Hematopoietic multipotent progenitor cell treated with erythropoietin and hydrocortisone succinate and interleukin-3 and kit ligand, for 15 days (in vitro differentiated cells): Measurements from ENCODE around the gene IL37.

Experiments used
- DNase-seq: peaks from one replicate; pipeline ENCODE4 v3.0.0-alpha.2; 2015; ENCODE audit warnings: low spot score

Gene IL37, protein sequence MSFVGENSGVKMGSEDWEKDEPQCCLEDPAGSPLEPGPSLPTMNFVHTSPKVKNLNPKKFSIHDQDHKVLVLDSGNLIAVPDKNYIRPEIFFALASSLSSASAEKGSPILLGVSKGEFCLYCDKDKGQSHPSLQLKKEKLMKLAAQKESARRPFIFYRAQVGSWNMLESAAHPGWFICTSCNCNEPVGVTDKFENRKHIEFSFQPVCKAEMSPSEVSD

GRCh38 chr2:112910865-112911264, at the start of gene IL37:
IL37 (plus strand) TSS chr2:112911165; CDS start chr2:112913013, 1,848 bp downstream.
- no peak for DNase-seq

GRCh38 chr2:112864072-112864471, 46.9 kb upstream of the IL37 start:
- no peak for DNase-seq

DNA sequence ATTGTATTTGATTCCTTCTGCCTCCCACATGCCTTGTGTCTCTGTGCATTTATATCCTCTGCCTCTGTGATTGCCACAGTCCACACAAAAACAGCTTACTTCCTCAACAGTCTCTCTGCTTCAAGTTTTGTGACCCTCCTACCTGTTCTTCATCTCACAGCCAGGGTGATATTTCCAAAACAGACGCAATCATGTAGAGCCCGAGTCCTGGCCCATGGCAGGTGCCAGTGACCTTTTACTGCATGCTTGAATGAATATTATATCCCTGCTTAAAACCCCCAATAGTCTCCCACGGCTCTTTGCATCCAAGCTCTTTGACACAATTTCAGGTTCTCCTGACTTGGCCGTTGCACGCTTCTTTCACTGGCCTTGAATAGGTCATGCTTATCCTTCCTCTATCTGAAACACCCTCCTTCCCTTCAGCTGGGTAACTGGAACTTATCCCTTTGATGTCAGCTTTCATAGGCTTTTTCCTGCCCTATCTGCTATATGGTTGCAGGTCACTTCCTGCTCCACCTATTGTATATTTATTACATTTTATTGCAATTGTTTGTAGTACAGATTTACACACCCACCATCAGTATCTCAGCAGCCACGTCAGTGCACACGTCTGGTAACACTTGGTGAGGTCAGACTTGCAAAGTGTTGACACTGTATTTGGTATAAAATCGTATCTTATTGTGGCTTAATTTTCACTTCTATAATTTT, 44.7 kb upstream of the IL37 start:
- DNase-seq: no peak

GRCh38 chr2:112867701-112868631, 43.0 kb upstream of the IL37 start:
- no peak for DNase-seq

DNA sequence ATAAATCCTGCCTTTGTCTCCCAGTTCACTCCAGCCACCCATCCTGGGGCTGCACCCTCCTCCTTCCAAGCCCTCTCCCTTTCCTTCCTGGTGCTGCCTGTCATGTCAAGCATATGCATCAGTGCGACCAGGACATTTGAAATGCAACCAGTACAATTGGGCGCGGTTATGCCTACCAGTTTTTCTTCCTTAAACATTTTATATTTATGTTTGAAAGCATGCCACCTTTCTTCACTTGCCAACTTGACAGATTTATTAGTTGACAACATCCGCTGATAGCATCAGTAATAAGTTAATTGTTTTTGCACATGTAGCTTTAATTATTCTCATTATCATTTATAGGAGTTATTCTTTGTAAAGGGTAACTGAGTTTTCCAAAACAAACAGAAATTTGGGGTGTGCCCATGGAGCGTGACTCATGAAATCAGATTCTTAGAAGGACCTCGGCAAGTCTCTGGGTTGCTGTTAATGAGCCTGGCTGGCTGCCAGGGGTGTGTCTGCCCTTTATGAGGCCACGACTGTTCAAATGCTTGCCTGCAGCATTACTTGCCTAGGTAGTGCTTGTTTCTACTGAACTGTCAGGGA, 41.6 kb upstream of the IL37 start:
- DNase-seq: peak; percentile 78

DNA sequence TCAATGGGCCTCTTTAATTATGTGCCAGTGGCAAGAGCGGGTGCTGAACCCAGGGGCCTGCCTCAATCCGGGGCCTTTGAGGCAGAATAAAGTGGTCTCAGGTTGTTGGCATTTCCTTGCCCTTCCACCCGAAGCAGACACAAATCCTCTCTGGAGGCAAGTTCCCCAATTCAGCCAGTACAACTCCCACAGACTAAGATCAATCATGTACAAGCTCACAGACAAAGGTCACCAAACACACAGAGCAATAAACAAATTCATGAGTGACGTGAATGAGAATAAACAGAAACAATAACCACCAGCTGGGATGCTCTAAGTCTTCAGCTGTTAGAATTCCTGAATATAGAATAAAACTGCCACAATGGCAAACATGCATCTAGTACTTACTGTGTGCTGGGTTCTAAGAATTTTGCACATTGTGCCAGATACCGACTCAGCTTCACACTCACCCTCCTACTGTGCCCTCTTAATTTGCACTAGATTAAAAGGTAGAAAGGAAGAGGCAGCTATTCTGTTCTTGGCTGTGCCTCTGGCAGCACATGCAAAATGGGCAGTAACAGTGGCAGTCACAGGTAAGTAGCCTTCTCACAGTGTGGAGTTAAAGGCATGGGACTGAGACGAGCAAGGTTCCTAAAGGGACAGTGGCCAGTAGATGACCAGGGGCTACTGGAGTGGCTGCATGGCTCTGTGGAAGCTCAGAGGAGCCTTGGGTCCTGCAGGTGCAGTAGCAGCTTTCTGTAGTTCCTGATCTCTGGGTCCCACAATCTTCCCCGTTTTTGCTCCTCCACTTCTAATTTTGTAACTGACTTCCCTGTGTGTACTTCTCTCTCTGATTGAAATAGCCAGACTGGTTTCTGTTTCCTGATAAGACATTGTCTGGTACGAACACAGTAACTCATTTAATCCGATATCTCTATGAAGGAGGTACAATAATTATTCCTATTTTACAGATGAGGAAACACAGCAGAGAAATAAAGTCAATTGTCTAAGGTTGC, 39.8 kb upstream of the IL37 start:
- DNase-seq: no peak

DNA sequence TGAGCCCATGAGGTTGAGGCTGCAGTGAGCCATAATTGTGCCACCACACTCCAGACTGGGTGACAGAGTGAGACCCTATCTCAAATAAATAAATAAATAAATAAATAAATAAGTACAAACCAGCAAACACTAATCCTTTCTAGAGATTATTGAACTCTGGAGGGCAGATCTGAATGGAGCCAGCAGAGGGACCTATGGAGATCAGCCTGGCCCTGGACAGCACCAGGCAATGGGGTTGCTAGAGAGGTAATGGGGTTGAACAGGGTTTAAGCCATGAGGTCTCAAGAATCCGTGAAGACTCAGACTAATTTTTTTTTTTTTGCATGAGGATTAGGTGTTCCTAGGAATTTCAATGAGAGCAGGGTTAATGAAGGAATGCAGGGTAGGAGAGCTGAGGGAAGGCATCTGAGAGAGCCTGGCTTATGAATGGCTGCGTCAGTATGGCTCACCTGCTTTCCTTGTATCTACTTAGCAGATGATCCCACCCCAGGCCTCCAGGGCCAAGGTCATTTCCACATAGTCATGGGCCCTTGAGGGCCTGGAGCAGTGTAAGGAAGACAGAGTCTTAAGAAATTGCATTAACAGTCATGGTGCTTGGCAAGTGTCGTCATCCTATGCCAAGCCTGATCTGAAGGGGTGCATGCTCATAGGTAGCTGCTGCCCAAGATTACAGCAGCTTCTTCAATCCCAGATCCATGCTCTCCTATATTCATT, 34.6 kb upstream of the IL37 start:
- no peak for DNase-seq

GRCh38 chr2:112876971-112877361, 34.0 kb upstream of the IL37 start:
- DNase-seq: no peak

DNA sequence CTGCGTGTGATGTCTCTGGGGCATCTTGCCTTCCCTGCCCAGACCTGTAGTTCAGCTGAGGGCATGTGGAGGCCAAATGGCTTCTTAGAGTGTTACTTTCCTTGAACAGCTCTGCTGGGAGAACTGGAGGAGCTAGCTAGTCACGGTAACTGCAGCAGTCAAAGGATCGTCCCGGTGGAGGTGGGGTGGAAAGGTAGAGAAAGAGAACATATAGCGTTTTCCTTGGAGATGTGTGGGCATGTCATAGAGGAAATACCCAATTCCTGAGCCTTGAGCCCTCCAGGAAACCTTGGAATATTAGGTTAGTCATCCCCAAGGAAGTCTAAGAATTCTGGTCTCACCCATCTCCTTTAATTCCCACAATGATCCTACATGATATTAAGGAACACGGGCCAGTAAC, 33.5 kb upstream of the IL37 start:
- no peak for DNase-seq

GRCh38 chr2:112879491-112880041, 31.4 kb upstream of the IL37 start:
- DNase-seq: no peak

DNA sequence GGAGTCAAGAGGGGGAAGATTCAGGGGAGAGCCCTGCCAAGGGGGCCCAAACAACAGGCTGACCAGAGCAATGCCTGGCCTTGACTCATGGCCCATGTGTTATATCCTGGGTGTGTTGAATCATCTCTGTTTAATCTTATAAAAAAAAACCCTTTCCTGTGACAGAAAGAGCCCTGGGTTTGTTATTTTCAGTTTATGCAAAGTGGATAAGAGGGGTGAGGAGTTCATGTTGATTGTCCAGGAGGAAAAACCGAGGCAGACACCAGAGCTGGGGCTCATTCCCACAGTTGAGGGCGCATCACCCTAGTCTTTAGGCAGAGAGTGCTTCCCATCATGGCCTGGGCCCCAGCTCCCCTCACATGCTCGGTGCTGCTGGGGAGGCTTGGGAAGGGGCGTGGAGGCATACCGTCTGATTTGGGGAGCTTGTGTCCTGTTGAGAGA, 30.9 kb upstream of the IL37 start:
- DNase-seq: no peak

GRCh38 chr2:112880696-112881095, 30.3 kb upstream of the IL37 start:
- DNase-seq: no peak

GRCh38 chr2:112881217-112881985, 29.6 kb upstream of the IL37 start:
- no peak for DNase-seq

DNA sequence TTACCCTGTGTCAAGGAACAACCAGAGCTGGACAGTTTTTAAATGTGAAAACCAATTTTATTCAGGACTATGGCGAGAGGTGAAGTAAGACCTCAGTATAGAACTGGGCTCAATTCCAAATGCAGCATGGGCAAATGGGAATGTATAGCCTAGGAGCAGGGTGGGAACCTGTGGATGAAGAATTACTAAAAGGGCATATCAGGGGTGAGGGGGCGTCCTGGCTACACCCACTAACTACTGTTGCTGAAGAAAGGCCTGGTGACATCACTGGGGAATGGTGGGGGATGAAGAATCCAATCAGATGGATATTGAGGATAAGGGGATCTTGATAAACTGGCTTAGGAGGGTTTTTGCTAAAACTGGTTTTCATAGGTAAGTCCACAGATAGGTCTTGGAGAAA, 27.3 kb upstream of the IL37 start:
- no peak for DNase-seq

DNA sequence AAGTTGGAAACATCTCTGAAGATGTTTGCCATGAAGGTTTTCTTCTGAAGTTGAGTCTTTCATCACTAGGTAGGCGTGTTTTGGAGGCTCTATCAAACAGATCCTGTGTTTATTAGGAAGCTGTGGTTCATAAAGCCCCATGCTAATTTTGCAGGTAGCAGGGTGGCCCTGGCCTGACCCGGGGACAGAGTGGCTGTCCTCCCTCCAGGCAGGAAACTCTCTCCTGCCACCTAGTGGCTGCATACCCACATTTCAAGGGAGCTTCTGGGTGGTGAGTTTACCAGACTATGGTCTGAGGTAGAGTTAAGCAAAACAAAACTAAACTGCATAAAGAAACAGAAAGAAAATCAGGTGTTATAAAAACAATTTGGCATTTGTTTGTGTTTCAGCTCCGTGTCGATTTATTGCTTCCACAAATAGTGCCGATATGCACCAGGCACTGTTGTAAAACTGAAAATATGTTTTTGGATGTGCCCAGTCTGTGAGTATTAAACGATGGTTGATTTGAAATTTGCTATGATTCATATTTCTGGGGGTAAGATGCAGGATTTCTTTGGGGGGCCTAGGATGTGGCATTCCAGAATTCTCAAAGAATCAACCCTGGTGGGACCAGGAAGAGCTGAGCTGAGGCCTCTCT, 26.0 kb upstream of the IL37 start:
- DNase-seq: peak; percentile 68

DNA sequence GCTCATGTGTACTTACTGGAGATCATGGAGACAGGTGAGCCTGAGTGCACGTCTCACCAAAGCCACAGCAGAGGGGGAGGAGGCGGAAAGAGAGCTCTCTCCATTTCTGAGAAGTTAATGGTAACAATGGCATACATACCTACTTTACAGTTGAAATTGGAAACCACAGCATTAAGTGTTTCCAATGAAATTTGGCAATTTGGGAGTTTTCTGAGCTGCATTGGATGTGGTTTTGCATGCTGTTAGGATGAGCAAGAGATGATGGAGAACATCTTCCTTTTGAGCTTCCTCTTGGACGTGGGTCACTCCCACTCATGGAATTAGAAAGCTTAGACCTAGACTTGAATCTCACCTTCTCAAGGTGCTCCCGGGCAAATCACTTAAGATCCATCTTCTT, 25.5 kb upstream of the IL37 start:
- no peak for DNase-seq

DNA sequence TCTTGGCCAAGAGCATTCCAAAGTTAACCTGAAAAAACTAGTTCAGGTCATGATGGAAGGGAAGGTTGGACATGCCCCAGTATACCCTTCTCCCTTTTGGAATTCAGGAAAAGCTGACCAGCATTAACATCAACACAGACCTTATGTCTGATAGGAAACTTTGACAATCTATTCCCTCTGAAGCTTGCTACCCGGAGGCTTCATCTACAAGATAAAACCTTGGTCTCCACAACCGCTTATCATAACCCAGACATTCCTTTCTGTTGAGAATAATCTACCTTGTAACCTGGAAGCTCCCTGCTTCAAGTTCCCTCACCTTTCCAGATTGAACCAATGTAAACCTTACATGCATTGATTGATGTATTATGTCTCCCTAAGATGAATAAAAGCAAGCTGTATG, 24.7 kb upstream of the IL37 start:
- DNase-seq: no peak

- DNase-seq: no peak
These were observed 22.8 kb upstream of the IL37 start for GRCh38 chr2:112887964-112888749.
